ENCODE results near the gene BRD1.
"Not testable (repeated sequence)": the region's sequence is repeated elsewhere in the genome, so short reads cannot be mapped to it uniquely, and the experiment has no call there.

BRD1 gene

DNA sequence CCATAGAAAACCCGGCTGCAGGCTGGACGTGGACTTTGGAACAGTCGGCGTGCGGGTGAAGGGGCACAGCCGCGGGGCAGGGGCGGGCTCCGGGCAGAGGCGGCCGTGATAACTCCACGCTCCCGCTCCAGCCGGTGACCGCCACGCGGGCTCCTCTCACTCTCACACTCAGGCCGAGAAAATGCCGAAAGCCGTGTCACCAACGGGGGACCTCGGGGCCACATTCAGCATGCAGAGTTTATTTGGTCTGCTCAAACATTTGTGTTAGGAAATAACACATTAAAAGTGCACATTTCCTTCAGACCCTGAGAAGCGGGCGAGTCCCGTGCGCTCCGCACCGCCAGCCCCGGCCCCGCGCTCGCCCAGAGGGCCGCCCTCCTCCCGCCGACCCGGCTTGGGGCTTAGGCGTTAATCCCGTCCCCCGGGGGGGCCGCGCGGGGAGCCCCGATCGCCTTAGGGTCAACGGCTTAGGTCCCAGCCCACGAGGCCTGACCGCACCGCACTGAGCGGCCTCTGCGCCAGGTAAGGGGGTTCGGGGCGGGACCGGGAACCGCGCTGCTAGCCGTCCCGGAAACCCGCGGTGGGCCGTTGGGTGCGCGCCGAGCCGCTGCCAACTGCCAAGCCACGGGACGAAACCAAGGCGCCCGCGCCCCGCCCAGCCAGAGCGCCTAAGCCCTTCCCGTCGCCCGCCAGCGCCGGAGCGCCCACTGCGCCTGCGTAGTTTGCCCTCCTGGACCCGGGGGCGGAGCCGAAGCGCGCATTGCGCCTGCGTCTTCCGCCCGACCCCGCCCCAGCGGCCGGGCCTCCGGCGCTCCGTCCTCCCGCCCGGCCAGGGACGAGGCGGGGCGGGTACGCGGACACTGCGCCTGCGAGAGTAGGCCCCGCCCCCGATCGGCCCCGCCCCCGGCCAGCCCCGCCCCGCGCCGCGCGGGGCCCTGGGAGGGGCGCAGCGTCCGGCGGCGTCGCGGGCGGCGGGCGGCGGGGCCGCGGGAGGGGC is 25.5 kb upstream of the BRD1 start, which contains the start of gene ZBED4:
ZBED4 (plus strand) TSS at position 947 of the 997 bp plus-strand sequence. CDS start 29,819 bp downstream, outside the sequence.
- peak; percentile 94 to 98 for DNase-seq

DNA sequence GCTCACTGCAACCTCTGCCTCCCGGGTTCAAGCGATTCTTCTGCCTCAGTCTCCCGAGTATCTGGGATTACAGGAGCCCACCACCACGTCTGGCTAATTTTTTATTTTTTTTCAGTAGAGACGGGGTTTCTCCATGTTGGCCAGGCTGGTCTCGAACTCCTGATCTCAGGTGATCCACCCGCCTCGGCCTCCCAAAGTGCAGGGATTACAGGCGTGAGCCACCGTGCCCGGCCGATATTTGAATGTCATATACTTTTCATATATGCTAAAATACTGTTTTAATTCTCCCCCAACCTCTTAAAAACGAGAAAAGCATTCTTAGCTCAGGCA is 24.9 kb upstream of the BRD1 start:
- DNase-seq, result not testable (repeated sequence)

DNA sequence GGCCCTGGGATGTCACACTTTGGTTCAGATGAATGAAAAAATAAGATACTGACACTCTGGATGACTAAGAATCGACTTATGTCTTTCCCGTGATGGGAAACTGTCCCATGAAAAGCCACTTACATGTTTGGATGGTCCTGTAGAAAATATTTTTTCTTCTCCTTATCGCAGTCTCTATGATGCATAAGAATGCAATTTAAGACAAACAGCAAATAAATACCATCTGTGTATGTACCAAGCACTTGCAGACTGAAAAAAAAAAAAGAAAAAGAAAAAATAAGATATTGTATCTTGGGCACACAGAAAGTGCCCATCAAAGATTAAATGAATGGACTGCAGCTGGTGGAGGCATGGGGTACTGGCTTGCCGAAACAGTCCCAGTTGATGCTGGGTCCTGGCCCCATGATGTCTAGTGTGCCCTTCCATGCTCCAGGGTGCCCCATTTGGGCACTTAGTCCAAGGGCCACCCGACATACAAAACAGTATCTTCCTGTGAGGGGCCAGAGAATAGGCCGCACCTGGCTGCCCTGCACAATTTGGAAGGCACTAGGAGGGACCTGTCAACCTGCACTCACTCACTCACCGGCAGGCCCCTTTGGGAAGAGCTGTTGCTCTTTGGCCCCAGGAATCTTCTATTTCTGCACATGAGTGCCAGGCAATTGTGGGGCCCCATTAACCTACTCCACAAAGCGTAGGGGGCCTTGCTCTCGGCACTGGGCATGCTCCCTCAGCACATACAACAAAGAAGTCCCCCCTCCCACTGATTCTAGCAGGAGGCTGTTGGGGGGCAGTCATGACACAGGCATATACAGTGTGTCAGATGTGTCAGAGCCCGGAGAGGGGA is 23.5 kb upstream of the BRD1 start:
- DNase-seq, result no peak

DNA sequence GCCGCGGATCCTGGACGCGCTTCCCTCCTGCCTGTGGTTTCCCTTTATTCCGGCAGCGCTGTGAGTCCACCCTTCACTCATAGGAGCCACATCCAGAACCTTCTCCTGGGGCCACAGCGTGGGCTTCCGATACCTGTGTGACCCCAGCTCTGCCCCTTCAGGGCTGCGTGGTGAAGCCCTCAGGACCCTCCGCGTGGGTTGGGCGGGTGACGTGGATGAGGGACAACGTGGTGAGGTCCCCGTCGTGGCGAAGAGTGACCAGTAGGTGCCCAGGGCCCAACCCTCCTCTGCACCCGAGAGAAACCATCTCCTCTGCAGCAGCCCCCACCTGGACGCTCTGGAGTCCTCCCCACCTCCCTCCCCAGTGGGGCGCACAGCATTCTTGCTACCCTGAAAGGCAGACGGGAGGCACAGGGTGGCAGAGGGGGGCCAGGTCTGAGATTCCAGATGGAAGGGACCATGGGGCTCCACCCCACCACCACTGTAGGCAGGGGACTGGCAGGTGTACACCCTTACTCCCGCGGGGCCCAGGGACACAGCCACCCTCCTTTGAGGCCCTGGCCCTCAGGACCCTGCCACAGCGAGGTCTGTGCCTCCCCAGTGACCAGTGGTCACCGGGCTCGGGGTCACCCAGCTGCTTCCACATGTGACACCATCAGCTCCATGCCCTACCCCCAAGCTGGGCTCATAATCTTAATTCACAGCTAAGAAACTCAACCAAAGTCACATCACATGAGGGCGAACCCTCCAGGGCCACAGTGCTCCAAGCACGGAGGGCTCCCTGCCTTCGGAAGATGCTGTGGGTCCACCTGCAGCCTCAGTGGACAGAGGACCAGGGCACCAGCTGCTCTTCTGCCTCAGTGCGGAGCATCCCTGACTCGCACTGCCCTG is 22.6 kb upstream of the BRD1 start:
- DNase-seq, result no peak

DNA sequence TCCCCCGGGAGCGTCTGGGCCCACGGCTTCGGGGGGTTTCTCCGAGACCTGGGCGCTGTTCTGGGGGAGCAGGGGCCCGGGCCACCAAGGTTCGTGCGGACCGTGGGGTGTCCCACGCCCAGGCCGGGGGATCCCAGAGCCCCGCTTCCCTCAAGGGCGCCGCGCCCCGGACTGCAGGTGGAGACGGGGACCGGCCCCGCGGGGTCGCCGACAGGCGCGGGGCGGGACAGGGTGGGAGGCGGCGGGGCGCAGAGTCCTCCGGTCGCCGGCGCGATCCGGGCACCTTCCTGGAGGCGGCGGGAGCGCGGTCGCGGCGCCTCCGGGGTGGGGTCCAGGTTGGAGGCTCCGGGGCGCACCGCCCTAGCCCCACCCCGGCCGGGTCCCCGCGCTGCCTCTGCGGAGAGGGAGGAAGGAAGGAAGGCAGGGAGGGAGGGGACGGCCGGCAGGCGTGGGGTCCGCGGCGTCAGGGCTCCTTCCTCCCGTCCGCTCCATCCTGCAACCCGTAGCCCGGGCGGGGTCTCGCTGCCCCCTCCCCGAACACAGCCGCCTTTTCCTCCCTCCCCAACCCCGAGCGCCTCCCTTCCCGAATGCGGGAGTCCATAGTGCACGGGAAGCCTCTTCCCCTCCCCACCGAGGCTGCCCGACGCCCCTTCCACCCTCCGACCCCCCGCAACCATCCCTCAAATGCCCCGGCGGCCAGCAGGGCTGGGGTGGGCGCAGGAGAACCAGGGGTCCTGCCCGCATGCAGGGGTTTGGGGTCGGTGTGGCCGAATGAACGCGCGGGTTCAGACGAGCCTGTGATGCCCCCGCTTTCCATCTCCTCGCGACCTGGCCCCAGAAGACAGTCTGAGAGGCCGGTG is 21.7 kb upstream of the BRD1 start:
- DNase-seq, result no peak

DNA sequence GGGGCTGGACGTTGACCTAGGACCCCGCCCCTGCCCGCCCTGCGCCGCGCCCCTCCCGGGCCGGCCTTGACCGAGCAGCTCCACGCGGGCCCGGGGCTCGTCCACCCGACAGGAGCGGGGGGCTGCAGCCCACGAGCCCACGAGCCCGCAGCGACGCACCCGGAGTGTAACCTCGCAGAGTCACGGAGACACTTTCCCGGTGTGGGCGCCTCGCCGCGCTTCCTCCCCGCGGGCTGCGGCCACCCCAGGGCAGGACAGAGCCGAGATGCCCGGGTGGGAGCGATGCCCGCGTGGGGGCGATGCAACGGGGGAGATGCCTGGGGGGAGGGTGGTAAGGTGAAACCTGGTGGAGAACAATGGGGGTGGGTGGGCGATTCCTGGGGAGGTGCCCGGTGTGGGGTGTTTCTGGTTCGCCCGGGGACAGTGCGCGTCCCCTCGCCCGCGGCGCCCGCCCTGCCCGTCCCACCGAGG is 21.1 kb upstream of the BRD1 start:
- DNase-seq, result no peak

DNA sequence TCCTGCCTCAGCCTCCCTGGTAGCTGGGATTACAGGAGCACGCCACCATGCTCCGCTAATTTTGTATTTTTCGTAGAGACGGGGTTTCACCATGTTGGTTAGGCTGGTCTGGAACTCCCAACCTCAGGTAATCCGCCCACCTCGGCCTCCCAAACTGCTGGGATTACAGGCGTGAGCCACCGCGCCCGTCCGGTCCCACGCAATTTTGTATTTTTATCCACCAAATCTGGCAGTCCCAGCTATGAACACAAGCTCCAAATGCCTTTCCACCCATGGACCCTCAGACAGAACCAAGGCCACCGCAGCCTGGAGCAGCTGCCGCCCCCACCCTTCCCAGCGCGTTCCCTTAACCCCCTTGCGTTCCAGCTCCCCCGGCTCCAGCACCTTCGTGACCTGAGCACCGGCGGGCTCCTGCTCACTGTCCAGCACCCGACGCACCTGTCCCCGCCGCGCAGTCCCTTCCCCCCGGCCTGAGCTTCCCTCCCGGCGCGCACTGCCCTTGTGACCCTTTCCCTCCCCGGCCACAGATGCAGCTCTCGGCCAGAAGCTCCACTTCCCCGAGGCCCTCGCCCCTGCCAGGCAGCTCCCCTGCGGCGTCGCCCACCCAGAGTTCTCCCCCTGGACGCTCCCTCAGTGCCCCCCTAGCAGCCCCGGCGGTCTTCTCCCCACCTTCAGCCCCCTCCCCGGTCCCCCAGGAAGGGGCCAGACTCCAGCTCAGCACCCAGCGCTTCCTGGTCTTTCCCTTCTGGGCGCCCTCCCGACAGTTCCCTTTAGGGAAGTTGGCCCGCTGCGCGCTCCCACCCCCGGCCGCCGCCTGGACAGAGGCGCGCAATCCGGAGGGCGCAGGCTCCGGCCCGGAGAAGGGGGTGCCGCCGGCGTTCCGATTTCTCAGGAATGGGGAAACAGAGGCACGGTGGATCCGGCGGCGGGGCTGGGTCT is 20.3 kb upstream of the BRD1 start:
- no peak for DNase-seq

DNA sequence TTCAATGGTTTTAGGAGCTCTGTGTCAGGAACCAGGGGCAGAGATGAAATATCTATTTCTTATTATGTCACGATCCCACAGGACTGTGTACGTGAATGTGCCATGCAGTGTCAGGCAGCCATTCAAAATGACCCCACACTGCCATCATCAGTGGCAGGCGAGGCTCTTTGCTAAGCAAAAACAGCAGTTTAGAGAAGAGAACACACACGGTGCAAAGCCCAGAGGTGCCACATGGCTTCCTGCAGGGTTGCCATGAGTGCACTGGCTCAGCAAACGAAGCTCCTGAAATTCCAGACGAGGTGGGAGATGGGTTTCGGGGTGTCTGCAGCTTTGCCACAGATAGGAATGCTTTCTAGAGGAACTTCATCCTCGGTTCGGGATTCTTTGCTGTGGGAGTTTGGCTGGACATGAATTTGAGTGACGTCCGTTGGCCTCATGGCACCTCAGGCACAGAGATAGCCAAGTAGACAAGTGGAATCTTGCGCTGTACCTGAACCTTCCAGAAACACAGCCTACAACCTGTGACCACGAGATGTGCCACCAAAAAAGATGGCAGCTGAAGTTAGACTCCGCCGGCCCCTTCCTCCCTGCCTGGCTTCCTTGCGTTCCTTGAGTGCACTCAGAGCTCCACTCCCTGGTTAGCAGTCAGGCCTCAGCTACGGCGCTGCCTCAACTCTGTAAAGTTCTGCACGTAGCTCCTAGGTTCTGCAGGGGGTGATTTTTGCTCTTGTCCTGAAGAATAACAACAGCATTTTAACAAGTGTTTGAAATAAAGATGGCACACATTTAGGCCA is 18.2 kb upstream of the BRD1 start:
- DNase-seq, result no peak

DNA sequence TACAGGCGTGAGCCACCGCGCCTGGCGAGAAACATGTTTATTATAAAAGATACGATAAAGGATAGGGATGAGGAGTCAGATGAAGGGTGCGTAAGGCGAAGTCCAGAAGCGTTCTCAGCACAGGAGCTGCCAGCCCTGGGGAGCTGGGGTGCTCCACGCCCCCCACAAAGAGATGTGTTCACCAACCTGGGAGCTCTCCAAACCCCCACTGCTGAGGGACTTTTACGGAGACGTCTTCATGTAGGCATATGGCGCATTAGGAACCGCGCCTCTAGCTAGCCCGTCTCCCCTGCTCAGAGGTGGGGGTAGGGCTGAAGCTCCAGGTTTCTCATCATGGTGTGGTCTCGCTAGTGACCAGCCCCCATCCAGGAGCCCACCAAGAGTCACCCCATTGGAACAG is 17.6 kb upstream of the BRD1 start:
- DNase-seq, result no peak

DNA sequence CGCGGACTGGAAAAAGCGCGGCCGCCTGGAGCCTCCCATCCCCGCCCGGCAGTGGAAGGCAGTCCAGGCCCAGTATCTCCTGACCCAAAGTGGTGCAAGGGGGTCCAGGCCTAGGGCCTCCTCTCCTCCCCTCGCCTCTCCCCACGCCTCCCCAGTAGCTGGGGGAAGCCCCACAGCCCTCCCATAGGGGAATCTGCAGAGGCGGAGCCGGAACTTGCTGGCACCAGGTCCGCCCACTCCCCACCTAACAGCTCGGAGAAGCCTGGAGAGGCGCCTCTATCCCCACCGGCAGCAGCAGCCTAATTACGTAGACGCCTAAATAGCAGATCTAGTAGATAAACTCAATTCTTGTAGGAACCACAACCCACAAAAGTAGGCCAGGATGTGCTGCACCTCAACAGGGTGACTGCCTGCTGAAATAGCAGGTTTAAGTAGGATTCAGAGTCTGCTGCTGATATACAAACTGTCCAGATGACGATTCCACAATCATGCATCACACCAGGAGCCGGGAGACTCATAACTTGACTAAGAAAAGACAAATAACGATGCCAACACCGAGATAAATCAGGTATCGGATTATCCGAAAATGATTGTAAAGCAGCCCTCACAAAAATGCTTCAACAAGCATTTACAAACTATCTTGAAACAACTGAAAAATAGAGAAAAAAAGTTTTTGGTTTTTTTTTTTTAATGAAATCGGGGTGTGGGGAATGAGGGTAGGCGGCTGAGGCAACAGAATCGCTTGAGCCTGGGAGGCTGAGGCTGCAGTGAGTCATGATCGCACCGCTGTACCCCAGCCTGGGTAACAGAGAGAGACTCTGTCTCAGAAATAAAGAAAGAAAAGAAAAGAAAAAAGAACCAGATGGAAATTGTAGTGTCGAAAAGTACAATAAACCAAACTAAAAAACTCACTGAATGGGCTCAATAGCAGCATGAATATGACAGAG is 11.4 kb upstream of the BRD1 start:
- no peak for DNase-seq

DNA sequence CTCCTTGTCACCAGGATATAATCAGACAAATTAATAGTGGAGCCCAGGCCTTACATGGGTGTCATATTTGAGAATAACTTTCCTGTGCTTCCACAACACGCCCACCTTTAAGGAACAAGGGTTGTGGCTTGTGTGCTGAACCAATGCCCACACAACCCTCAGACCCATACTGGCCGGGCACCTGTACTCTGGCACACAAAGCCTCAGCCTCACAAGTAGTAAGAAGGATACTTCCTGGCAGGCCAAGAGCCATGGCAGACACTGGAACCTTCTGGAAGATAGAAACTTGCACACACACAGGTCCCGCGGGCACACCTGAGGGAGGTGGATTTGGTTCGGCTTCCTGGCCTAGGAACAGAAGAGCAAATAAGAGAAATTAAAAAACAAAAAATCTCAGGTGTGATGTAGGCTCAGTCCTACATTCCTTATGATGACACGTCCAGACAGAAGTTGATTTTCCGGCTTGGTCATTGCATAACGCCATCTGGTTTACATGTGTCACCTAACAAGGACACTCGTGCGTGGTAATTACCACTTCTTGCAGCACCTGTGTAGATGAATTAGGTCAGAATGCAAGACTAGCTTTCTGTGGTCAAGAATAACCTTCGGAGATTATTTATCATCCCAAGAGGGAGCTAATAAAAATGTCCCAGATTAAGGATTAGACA is 5.8 kb upstream of the BRD1 start:
- no peak for DNase-seq

DNA sequence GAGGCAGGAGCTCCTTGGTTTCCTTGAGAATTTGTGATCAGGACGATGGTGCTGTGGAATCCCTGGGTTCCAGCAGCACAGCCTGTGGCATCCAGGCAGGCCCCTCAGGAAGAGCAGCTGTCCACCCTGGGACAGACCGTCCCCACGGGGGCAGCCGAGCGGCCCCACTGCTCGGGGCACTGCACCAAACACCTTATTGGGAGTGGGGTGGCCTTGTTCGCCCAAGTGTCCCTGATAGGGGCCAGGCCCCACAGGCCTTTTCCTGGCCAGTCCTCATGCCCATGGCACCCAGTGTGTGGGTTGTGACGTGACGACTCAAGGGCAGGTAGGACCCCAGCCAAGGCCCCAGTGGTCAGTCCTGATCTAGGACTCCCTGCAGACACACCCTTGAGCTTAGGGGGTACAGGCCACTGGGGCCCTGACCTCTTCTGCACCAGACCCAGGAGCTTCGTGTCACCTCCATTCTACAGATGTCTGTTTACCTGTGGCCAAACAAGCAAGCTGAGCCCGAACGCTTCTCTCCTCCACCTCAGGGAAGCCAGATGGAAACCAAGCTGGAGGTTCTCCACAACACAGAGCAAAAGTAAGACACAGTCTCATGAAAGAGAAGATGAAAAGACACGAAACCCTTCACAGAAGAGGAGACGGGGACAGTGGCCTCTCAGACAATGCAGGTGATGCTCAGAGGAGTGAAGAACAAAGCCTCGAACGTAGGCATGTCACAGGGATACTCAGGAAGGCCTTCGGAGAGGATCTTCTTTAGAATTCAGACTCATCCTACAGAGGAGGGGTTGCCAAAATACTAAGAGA is 1.6 kb upstream of the BRD1 start:
- no peak for DNase-seq

DNA sequence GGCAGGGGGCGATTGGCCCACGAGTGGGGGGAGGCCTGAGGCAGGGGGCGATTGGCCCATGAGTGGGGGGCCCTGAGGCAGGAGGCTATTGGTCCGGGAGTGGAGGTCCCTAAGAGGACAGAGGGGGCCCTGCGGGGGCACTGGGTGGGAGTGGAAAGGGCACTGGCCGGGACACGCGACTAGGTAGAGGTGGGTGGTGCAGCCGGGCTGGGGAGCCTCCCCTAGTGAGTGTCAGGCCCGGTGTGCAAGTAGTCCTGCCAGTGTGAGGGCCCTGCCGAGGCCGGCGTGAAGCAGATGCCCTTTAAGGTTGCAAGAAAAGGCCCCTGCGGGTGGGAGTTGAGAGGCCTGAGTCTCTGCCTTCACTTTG is 909 bp upstream of the BRD1 start:
- DNase-seq, result no peak

DNA sequence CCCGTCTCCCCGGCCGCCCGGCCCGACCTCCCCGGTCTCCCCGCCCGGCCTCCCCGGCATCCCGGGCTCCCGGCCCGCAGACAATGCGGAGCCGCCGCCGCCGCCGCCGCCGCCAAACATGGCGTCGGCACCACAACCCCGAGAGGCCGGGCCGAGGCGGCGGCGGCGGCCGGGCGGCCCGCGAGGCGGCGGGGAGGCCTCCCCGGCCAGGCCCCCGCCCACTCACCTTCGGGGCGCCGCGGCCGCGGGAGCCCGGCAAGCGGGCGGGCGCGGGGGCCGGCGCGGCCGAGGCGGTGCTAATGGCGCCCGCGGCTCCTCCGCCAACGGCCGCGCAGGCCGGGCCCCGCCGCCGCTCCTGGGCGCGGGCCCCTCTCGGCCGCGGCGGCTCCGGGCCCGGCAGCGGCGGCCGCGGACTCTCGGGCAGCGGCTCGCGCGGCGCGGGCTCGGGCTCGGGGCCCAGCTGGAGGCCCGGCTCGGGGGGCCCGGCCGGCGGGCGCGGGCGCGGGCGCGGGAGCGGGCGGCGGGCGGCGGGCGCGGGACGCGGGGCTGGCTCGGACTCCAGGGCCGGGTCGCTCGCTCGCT is 311 bp downstream of the BRD1 start:
- DNase-seq, result no peak

DNA sequence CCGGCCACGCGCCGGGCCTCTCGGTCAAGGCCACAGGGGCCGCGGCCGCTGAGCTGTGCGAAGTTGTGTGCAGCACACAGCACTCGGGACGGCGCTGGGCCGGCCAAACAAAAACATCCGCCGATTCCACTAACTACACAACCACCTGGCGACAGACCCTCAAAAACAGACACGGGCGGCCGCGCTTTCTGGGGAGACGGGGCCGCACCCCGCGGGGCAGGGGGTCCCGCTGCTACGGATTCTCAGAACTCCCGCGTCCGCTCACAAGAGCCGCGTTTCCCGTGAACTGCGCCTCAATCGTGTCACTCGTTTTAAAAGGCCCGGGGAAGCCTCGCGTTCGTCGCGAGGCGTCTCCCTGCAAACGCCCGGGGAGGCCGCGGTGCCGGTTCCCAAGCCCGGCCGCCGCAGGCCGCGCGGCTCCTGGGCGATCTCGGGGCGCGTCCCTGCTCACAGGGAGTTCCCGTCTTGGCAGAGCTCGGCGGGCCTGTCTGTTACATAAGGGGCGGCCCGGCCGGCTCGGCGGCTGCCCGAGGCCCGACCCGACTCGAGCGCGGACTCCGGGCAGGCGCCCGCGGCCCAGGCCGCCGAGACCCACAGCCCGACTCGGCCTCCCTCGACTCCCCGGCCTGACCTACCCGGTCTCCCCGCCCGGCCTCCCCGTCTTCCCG is 936 bp downstream of the BRD1 start:
- no peak for DNase-seq
